Measurements from ENCODE around the gene SRC. TPM values are rescaled to one million over a fixed set of nuclear protein-coding genes. Genes with fewer than 3 reads are reported as not detected.
"Not testable (repeated sequence)": the region's sequence is repeated elsewhere in the genome, so short reads cannot be mapped to it uniquely, and the experiment has no call there.

SRC gene
- total RNA-seq, 2 experiments from 2014 or later = 2.6 to 2.7 TPM

DNA sequence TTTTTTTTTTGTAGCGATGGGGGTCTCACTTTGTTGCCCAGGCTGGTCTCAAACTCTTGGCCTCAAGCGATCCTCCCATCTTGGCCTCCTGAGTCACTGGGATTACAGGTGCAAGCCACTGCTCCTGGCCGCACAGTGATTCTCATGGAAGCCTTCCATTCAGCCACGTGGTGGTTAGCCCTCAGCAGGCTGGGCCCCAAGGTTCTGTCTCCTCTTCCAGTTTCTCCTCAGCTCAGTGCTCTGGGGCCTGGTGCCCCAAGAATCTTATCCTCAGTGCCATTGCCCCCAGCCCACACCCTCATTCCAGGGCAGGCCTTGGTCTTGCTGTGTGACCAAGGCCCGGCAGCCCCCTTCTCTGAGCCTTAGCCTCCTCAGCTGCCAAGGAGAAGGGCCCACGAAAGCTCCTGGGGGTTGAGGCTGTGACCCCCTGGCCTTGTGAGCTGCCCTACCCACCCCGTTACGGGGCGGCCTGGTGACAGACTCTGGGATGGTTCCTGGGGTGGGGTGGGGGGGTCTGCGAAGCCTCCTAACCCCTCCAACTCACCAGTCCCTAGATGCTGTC, 16.4 kb downstream of the SRC start:
- H3K9me3 Mint-ChIP-seq = no peaks in the 10 kb centered on the region
- H3K36me3 Mint-ChIP-seq (ENCODE audit: low read depth) = no peaks in the 10 kb centered on the region
- peaks cover 2% of the 10 kb centered on the region for H3K4me1 Mint-ChIP-seq
- ChIA-PET POLR2A (no interaction called here), CTCF (no interaction called here)
- no peak overlapping the region for H3K4me3 Mint-ChIP-seq
- no peak overlapping the region for H3K27ac Mint-ChIP-seq
- no peaks in the 10 kb centered on the region for H3K27me3 Mint-ChIP-seq
- no peak for DNase-seq

DNA sequence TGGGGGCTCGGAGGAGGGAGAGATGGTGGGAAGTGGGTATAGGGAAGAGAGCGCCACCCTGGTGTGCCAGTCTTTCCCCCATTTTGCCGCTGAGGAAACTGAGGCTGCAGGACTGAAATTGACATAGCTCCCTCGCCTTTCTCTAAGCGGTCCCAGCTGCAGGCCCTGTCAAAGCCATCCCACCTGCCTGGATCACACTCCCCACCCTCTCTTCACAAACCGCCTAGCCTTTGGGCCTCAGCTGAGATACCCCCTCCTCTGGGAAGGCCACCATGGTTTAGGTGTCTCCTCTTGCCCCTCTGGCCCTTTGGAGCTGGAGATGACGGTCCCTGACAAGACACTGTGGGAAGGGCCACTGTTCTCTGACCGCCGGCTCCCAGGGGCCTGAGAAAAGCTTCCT, 16.9 kb downstream of the SRC start:
- CTCF ChIA-PET = no interaction called here
- H3K27me3 Mint-ChIP-seq = no peaks in the 10 kb centered on the region
- H3K27ac Mint-ChIP-seq = no peak overlapping the region
- H3K36me3 Mint-ChIP-seq (ENCODE audit: low read depth) = no peaks in the 10 kb centered on the region
- DNase-seq = no peak
- peaks cover 2% of the 10 kb centered on the region for H3K4me1 Mint-ChIP-seq
- no peak overlapping the region for H3K4me3 Mint-ChIP-seq
- H3K9me3 Mint-ChIP-seq = no peaks in the 10 kb centered on the region
- POLR2A ChIA-PET = no interaction called here

DNA sequence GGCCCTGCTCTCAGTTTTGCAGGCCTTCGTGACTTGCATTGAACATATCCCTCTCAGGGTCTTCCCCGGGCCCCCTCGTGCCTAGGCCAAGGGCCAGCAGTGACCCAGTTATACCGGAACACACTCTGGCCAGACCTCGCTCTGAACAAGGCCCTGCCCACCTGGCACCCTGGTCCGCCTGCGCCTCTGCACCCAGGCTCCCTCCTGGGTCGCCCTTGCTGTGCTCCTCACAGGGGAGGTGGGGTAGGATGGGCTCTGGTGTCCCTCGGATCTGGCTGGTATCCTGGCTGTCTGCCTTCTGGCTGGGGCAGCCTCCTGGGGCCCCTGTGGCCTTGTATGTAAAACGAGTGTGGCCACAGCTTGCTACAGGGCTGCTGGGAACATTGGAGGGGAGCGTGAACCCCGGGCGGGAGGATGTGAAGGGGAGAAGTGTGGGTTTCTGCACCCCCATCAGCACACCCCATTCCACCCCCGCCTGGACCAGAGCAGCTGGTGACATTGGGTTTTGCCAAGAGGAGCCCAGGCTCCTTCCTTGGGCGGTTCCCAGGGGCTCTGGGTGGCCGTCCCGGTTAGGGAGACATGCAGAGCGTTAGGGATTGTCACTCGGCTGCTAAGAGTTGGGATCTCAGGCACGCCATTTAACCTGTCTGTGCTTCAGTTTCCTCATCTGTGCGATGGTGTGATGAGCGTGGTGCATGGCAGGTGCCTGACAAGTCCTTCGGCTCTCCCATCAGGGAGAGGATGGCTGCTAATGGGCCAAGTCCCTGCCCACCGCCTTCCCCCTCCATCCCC, 17.5 kb downstream of the SRC start:
- no peak overlapping the region for H3K4me3 Mint-ChIP-seq
- H3K36me3 Mint-ChIP-seq (ENCODE audit: low read depth) = no peaks in the 10 kb centered on the region
- H3K27ac Mint-ChIP-seq = no peak overlapping the region
- peaks cover 2% of the 10 kb centered on the region for H3K4me1 Mint-ChIP-seq
- ChIA-PET CTCF (no interaction called here), POLR2A (no interaction called here)
- no peaks in the 10 kb centered on the region for H3K9me3 Mint-ChIP-seq
- DNase-seq = no peak
- no peaks in the 10 kb centered on the region for H3K27me3 Mint-ChIP-seq

DNA sequence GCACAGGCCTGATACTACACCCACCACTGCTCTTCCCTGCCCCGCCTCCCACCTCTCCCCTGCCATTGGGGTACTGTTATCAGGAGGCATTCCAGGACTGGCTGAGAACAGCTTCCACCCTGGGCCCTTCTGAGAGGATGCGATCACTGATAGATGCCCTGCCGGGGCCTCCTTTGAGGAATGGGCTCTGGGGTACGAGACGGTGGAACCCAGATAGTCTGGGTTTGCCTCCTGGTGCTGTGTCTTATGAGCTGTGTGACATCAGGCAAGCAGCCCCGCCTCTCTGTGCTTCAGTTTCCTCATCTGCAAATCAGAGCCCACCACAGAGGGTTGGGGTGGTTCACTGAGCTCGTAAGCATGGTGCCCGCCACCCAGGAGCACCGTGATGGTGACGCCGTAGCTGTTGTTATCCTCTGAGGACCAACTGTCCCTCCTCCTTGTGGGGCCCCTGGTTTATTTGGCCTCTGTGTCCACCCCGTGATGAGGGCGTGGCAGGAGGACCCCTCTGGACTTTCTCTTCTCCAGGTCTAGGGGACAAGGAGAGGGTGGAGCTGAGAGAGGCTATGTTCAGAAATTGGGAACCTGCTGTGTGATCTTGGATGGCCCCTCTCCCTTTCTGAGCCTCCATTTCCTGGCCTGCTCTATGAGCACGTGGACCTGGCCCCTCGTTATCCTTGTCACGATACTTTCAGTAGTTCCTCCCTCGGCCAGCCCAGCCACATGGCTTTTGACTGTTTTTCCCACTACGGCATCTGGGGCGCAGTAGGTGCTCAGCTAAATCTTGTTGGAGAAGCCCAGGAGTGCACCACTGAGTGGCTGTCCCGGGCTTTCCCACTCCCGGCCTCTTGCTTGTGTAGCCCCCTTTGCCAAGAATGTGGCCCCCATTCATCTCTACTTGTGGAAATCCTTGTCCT, 18.3 kb downstream of the SRC start:
- ChIA-PET CTCF (interaction anchor here (0.7 kb wide), 1 partner anchor 1070 kb away, joined by 3 read pairs; no protein-coding TSS in a partner anchor), POLR2A (interaction anchor here (1.2 kb wide), 1 partner anchor 75 kb away, joined by 3 read pairs; the partner anchor contains the start of gene MANBAL)
- Mint-ChIP-seq H3K4me1 (peaks cover 2% of the 10 kb centered on the region), H3K4me3 (no peak overlapping the region), H3K9me3 (no peaks in the 10 kb centered on the region), H3K36me3 (ENCODE audit: low read depth) (no peaks in the 10 kb centered on the region), H3K27ac (no peak overlapping the region), H3K27me3 (no peaks in the 10 kb centered on the region)
- DNase-seq = no peak

DNA sequence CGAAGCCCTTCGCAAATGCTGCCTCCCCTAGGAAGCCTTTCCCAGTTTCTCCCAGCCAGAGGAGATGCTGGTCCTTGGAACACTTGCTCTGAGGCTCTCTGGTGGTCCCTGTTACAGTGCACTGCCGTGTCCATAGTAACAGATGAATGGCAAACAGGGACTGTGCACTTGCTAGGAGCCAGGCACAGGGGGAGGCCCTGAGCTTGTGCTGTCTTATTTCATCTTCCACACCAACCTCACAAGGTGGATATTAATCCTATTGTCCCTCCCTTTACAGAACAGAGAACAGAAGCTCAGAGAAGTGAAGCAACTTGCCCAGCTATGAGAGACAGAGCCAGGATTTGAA, 19.0 kb downstream of the SRC start:
- POLR2A ChIA-PET = interaction anchor here (1.2 kb wide), 1 partner anchor 76 kb away, joined by 3 read pairs; the partner anchor contains the start of gene MANBAL
- DNase-seq = no peak
- H3K4me1 Mint-ChIP-seq = peaks cover 2% of the 10 kb centered on the region
- H3K9me3 Mint-ChIP-seq = no peaks in the 10 kb centered on the region
- H3K36me3 Mint-ChIP-seq (ENCODE audit: low read depth) = no peaks in the 10 kb centered on the region
- H3K4me3 Mint-ChIP-seq = no peak overlapping the region
- CTCF ChIA-PET = interaction anchor here (0.6 to 0.7 kb wide), 2 partner anchors 94 to 1070 kb away, joined by 3 read pairs; no protein-coding TSS in a partner anchor
- H3K27ac Mint-ChIP-seq = no peak overlapping the region
- no peaks in the 10 kb centered on the region for H3K27me3 Mint-ChIP-seq

DNA sequence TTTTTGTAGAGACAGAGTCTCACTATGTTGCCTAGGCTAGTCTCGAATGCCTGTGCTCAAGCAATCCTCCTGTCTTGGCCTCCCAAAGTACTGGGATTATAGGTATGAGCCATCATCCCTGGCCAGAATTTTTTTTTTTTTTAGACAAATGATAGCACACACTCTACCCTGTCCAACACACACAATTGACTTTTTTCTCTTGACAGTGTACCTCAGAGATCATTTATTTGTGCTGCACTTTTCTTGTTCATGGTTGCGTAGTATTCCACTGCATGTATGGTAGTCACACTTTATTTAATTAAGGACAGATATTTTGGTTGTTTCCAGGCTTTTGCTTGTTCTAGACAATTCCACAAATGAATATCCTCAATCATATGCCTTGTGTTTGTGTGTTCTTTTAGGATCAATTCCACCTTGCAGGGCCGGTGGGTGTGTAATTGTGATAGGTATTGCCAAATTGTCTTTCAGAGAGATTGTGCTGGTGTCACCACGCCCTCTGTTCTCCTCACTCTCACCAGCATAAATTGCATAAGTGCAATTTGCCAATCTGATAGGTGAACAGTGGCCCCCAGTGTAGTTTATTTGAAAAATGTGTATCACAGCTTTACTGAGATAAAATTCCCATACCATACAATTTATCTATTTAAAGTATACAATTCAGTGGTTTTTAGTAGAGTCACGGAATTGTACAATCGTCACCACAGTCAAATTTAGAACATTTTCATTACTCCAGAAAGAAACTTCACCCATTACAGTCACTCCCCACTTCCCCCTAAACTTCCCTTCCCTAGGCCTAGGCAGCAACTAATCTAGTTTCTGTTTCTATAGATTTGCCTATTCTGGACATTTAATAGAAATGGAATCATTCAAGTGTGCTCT, 20.1 kb downstream of the SRC start:
- Mint-ChIP-seq H3K4me3 (no peak overlapping the region), H3K9me3 (no peaks in the 10 kb centered on the region), H3K27me3 (no peaks in the 10 kb centered on the region), H3K36me3 (ENCODE audit: low read depth) (no peaks in the 10 kb centered on the region), H3K27ac (no peak overlapping the region), H3K4me1 (peaks cover 2% of the 10 kb centered on the region)
- CTCF ChIA-PET = no interaction called here
- no peak for DNase-seq
- POLR2A ChIA-PET = no interaction called here

DNA sequence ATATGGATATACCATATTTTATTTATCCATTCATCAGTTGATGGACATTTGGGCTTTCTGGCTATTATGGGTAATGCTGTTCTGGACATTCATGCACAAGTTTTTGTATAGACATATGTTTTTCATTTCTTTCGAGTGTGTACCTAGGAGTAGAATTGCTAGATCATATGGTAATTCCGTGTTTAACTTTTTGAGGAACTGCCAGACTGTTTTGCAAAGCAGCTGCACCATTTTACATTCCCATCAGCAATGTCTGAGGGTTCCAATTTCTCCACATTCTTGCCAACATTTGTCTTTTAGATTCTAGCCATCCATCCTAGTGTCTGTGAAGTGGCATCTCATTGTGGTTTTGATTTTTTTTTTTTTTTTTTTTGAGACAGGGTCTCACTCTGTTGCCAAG, 20.8 kb downstream of the SRC start:
- POLR2A ChIA-PET = no interaction called here
- Mint-ChIP-seq H3K27me3 (no peaks in the 10 kb centered on the region), H3K36me3 (ENCODE audit: low read depth) (no peaks in the 10 kb centered on the region), H3K9me3 (no peaks in the 10 kb centered on the region), H3K4me1 (peaks cover 2% of the 10 kb centered on the region), H3K4me3 (no peak overlapping the region), H3K27ac (no peak overlapping the region)
- CTCF ChIA-PET = no interaction called here
- DNase-seq = no peak

DNA sequence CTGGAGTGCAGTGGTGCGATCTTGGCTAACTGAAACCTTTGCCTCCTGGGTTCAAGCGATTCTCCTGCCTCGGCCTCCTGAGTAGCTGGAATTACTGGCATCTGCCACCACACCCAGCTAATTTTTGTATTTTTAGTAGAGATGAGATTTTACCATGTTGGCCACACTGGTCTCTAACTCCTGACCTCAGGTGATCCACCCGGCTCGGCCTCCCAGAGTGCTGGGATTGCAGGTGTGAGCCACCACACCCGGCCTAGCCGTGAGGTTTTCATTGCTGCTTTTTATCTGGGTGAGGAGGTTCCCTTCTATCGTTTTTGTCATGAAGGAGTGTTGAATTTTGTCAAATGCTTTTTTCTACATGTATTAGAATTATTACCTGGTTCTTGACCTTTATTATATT, 23.9 kb downstream of the SRC start:
- peaks cover 2% of the 10 kb centered on the region for H3K4me1 Mint-ChIP-seq
- POLR2A ChIA-PET = no interaction called here
- no peaks in the 10 kb centered on the region for H3K9me3 Mint-ChIP-seq
- H3K36me3 Mint-ChIP-seq (ENCODE audit: low read depth) = no peaks in the 10 kb centered on the region
- DNase-seq = no peak
- no peak overlapping the region for H3K4me3 Mint-ChIP-seq
- no peak overlapping the region for H3K27ac Mint-ChIP-seq
- CTCF ChIA-PET = no interaction called here
- H3K27me3 Mint-ChIP-seq = no peaks in the 10 kb centered on the region

DNA sequence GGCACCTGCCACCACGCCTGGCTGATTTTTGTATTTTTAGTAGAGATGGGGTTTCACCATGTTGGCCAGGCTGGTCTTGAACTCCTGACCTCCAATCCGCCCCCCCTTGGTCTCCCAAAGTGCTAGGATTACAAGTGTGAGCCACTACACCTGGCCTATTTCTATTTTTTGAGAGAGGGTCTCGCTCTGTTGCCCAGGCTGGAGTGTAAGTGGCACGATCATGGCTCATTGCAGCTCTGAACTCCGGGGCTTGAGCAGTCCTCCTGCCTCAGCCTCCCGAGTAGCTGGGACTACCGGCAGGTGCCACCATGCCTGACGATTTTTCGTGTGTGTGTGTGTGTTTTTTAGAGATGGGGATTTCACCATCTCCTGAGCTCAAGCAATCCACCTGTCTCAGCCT, 25.9 kb downstream of the SRC start:
- CTCF ChIA-PET = interaction anchor here (0.7 to 3.1 kb wide), 3 partner anchors 13 to 102 kb away, joined by 3 to 10 read pairs (median 4); no protein-coding TSS in a partner anchor
- H3K27ac Mint-ChIP-seq; H3K4me1 Mint-ChIP-seq; DNase-seq; H3K36me3 Mint-ChIP-seq (ENCODE audit: low read depth); H3K4me3 Mint-ChIP-seq; H3K9me3 Mint-ChIP-seq; H3K27me3 Mint-ChIP-seq; POLR2A ChIA-PET: not testable (repeated sequence)

DNA sequence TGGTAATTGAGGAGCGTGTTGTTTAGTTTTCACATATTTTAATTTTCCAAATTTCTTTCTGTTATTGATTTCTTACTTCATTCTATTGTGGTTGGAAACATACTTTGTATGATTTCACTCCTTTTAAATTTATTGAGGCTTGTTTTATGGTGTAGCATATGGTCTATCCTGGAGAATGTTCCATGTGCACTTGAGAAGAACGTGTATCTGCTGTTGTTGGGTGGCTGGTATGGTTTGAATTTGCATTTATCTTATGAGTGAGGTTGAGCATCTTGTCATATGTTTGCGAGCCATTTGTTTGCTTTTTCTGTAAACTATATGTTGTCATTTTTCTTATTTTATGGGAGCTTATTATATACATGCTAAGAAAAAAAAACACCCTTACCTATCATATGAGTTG, 26.5 kb downstream of the SRC start:
- Mint-ChIP-seq H3K27me3 (no peaks in the 10 kb centered on the region), H3K36me3 (ENCODE audit: low read depth) (no peaks in the 10 kb centered on the region), H3K27ac (no peak overlapping the region), H3K9me3 (no peaks in the 10 kb centered on the region), H3K4me3 (no peak overlapping the region), H3K4me1 (peaks cover 8% of the 10 kb centered on the region)
- CTCF ChIA-PET = interaction anchor here (1.1 to 3.1 kb wide), 2 partner anchors 12 to 102 kb away, joined by 4 to 10 read pairs; no protein-coding TSS in a partner anchor
- POLR2A ChIA-PET = no interaction called here
- no peak for DNase-seq

DNA sequence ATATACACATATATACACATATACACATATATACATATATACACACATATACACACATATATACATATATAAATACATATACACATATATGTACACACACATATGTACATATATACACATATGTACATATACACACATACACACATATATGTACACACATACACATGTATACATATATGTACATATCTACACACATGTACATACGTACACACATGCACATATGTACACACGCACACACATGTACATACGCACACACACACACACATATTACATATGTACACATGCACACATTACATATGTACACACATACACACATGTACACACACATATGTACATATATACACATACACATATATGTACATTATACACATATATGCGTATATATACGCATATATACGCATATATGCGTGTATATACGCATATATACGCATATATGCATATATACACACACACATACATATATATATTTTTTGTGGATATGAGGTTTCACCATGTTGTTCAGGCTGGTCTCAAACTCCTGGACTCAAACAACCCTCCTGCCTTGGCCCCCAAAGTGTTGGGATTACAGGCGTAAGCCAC, 27.2 kb downstream of the SRC start:
- ChIA-PET CTCF (interaction anchor here (1.1 to 3.1 kb wide), 2 partner anchors 11 to 103 kb away, joined by 4 to 10 read pairs; no protein-coding TSS in a partner anchor), POLR2A (no interaction called here)
- no peaks in the 10 kb centered on the region for H3K27me3 Mint-ChIP-seq
- peaks cover 9% of the 10 kb centered on the region for H3K4me1 Mint-ChIP-seq
- H3K36me3 Mint-ChIP-seq (ENCODE audit: low read depth) = no peaks in the 10 kb centered on the region
- no peak overlapping the region for H3K27ac Mint-ChIP-seq
- H3K9me3 Mint-ChIP-seq = no peaks in the 10 kb centered on the region
- no peak for DNase-seq
- no peak overlapping the region for H3K4me3 Mint-ChIP-seq

DNA sequence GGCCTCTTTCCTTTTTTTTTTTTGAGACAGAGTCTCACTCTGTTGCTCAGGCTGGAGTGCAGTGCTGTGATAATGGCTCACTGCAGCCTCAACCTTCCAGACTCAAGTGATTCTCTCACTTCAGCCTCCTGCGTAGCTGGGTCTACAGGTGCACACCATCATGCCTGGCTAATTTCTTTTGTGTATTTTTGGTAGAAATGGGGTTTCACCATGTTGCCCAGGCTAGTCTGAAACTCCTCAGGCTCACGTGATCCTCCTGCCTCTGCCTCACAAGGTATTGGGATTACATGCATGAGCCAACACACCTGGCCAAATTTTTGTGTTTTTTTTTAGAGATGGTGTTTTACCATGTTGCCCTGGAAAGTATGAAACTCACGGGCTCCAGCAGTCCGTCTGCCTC, 29.3 kb downstream of the SRC start:
- POLR2A ChIA-PET = no interaction called here
- H3K27ac Mint-ChIP-seq = no peak overlapping the region
- peaks cover 9% of the 10 kb centered on the region for H3K4me1 Mint-ChIP-seq
- H3K9me3 Mint-ChIP-seq = no peaks in the 10 kb centered on the region
- CTCF ChIA-PET = no interaction called here
- H3K27me3 Mint-ChIP-seq = no peaks in the 10 kb centered on the region
- H3K4me3 Mint-ChIP-seq = no peak overlapping the region
- no peak for DNase-seq
- no peaks in the 10 kb centered on the region for H3K36me3 Mint-ChIP-seq (ENCODE audit: low read depth)
